ENCODE data around the gene MYH9. TPM values are rescaled to one million over a fixed set of nuclear protein-coding genes. Genes with fewer than 3 reads are reported as not detected.

Gene MYH9
- polyA plus RNA-seq, 1 experiment: 338 TPM

GRCh38 chr22:36302439-36303114 lies 85.2 kb downstream of the MYH9 start:
- DNase-seq (ENCODE audit: low read depth, low spot score): no peak
- TF ChIP-seq CTCF (IDR thresholded peaks at IDR 0.05; ENCODE audit: low read depth, low read length): no peak
- POLR2A ChIA-PET: interaction anchor here (0.6 to 2.0 kb wide), 12 partner anchors 9 to 168 kb away, joined by 3 to 11 read pairs (median 4); partner anchors contain the start of gene MYH9

GRCh38 chr22:36301851-36302250 lies 85.9 kb downstream of the MYH9 start:
- Histone ChIP-seq H3K4me3 (ENCODE audit: low read depth, low read length) (no peak overlapping the region), H3K27ac (ENCODE audit: low read depth, low read length) (peak overlapping the region; percentile 99), H3K27me3 (ENCODE audit: control insufficient read depth, insufficient read depth, low read length) (no peaks in the 10 kb centered on the region), H3K9me3 (ENCODE audit: control insufficient read depth, insufficient read depth, low read length) (no peaks in the 10 kb centered on the region; the same call in 1 of the 2 replicates)
- peak; percentile 86 for DNase-seq (ENCODE audit: low read depth, low spot score)
- POLR2A ChIA-PET: interaction anchor here (0.6 to 2.0 kb wide), 11 partner anchors 8 to 169 kb away, joined by 3 to 11 read pairs (median 4); partner anchors contain the start of gene MYH9
- CTCF ChIA-PET: interaction anchor here (1.3 to 4.5 kb wide), 9 partner anchors 9 to 169 kb away, joined by 3 to 41 read pairs (median 7); no protein-coding TSS in a partner anchor
- no peak for TF ChIP-seq CTCF (IDR thresholded peaks at IDR 0.05; ENCODE audit: low read depth, low read length)

More at GRCh38 chr22:36302439-36303114, 85.2 kb downstream of the MYH9 start:
- Histone ChIP-seq H3K27ac (ENCODE audit: low read depth, low read length) (peak overlapping the region; percentile 98), H3K27me3 (ENCODE audit: control insufficient read depth, insufficient read depth, low read length) (no peaks in the 10 kb centered on the region), H3K4me3 (ENCODE audit: low read depth, low read length) (no peak overlapping the region), H3K9me3 (ENCODE audit: control insufficient read depth, insufficient read depth, low read length) (no peaks in the 10 kb centered on the region; the same call in 1 of the 2 replicates)
- CTCF ChIA-PET: interaction anchor here (1.3 to 4.5 kb wide), 6 partner anchors 9 to 168 kb away, joined by 3 to 41 read pairs (median 8); no protein-coding TSS in a partner anchor

- TF ChIP-seq CTCF (IDR thresholded peaks at IDR 0.05; ENCODE audit: low read depth, low read length): peak; percentile 91
- ChIA-PET POLR2A (interaction anchor here (0.6 to 2.0 kb wide), 8 partner anchors 8 to 169 kb away, joined by 3 to 11 read pairs (median 4); partner anchors contain the start of gene MYH9), CTCF (interaction anchor here (0.7 to 4.5 kb wide), 18 partner anchors 9 to 185 kb away, joined by 3 to 41 read pairs (median 7); no protein-coding TSS in a partner anchor)
- Histone ChIP-seq H3K9me3 (ENCODE audit: control insufficient read depth, insufficient read depth, low read length) (no peaks in the 10 kb centered on the region; the same call in 1 of the 2 replicates), H3K4me3 (ENCODE audit: low read depth, low read length) (peak overlapping the region; percentile 18), H3K27me3 (ENCODE audit: control insufficient read depth, insufficient read depth, low read length) (no peaks in the 10 kb centered on the region), H3K27ac (ENCODE audit: low read depth, low read length) (peak overlapping the region; percentile 99)
- peak; percentile 33 for DNase-seq (ENCODE audit: low read depth, low spot score)
Measured at GRCh38 chr22:36301384-36301828, 86.4 kb downstream of the MYH9 start.

- POLR2A ChIA-PET: interaction anchor here (0.6 to 2.0 kb wide), 3 partner anchors 35 to 87 kb away, joined by 3 to 11 read pairs (median 3); partner anchors contain the start of gene MYH9
- no peaks in the 10 kb centered on the region; the same call in 1 of the 2 replicates for H3K9me3 ChIP-seq (ENCODE audit: control insufficient read depth, insufficient read depth, low read length)
- TF ChIP-seq CTCF (IDR thresholded peaks at IDR 0.05; ENCODE audit: low read depth, low read length): no peak
Measured at GRCh38 chr22:36300396-36301212, 87.2 kb downstream of the MYH9 start.

More at GRCh38 chr22:36300396-36301212, 87.2 kb downstream of the MYH9 start:
- no peaks in the 10 kb centered on the region for H3K27me3 ChIP-seq (ENCODE audit: control insufficient read depth, insufficient read depth, low read length)
- CTCF ChIA-PET: interaction anchor here (0.6 to 4.5 kb wide), 22 partner anchors 8 to 192 kb away, joined by 3 to 41 read pairs (median 5); partner anchors contain the start of gene APOL2
- no peak overlapping the region for H3K4me3 ChIP-seq (ENCODE audit: low read depth, low read length)
- DNase-seq (ENCODE audit: low read depth, low spot score): no peak
- peak overlapping the region; percentile 99 for H3K27ac ChIP-seq (ENCODE audit: low read depth, low read length)

Measured in AG04450 (cell line).